ENCODE measurements around the gene PAK1.

Gene PAK1

DNA sequence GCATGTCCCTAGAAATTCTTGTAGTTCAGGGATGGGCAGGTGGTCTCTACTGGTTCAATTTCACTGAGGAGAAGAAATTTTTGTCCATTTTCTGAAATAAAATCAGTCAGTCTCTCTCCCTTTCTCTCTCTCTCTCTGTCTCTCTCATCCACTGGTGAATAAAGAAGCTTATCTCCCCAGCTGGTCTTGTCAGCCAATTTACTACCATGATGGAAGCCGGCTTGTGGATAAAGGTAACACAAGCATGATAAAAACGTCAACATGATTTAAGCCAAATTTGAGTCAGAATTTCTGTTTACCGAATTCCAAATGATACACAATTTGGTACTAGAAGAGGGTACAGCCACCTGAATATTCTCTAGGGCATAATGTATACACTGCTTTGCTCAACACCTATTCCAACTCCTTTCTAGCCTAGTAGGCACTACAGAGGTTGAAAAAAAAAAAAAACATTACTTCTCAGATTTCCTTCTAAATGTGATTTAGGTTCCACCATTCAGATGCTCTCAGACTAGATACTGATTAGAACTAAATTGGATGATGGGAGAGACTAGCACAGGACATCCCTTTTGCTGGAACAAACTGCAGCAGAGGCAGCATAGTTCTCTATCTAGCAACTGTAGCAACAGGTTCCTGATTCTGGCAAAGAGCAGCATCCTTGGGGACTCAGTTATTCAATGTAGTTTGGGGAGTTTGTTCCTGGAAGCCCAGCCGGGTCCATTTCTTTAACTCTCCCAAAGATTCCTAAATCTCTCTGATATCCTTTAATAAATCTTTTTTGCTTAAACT lies 18.8 kb downstream of the PAK1 start:
- DNase-seq (ENCODE audit: low read depth): no peak
- H3K4me3 ChIP-seq (ENCODE audit: low read depth, low read length): no peak overlapping the region
- TF ChIP-seq, protein P1, sequence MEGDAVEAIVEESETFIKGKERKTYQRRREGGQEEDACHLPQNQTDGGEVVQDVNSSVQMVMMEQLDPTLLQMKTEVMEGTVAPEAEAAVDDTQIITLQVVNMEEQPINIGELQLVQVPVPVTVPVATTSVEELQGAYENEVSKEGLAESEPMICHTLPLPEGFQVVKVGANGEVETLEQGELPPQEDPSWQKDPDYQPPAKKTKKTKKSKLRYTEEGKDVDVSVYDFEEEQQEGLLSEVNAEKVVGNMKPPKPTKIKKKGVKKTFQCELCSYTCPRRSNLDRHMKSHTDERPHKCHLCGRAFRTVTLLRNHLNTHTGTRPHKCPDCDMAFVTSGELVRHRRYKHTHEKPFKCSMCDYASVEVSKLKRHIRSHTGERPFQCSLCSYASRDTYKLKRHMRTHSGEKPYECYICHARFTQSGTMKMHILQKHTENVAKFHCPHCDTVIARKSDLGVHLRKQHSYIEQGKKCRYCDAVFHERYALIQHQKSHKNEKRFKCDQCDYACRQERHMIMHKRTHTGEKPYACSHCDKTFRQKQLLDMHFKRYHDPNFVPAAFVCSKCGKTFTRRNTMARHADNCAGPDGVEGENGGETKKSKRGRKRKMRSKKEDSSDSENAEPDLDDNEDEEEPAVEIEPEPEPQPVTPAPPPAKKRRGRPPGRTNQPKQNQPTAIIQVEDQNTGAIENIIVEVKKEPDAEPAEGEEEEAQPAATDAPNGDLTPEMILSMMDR (IDR thresholded peaks at IDR 0.05; ENCODE audit: control insufficient read depth, extremely low read depth, insufficient read depth): no peak

DNA sequence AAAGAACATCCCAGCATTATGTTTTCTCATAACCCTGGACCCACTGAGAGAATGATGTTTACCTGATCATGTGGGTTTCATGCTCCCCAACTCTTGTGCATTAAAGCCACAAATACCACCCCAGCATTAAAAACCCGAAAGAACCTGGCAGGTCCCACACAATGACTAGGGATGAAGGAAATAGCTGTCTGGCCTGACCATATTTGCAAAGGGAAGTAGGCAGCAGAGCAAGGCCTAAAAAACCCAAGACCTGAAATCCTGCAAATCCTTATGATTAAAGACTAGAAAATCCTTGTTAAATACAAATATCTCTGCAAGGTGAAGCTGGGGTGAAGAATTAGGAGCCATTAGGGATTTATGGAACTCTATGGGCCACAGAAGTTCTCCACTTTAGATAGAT lies 23.7 kb downstream of the PAK1 start:
- TF ChIP-seq, protein P1 (IDR thresholded peaks at IDR 0.05; ENCODE audit: control insufficient read depth, extremely low read depth, insufficient read depth): no peak

DNA sequence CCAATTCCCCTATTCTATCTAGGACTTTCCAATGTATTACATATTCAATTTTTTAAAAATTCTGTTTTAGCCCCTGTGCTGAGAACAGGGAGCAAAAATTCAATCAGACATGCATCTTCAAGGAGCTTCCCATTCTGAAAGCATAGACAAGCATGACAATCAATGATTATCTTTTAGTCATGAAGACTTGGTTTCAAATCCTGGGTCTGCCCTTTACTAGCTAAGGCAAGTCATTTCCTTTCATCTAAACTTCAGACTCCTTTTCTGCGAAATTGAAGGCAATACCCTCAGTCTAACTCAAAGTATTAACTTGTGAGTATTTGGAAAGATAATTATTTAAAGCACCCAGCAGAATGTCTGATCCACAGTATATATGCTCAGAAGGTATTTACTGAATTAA lies 24.1 kb downstream of the PAK1 start:
- no peak overlapping the region for H3K4me3 ChIP-seq (ENCODE audit: low read depth, low read length)
- TF ChIP-seq, protein P1 (IDR thresholded peaks at IDR 0.05; ENCODE audit: control insufficient read depth, extremely low read depth, insufficient read depth): no peak
- no peak for DNase-seq (ENCODE audit: low read depth)

More for the DNA sequence above, 23.7 kb downstream of the PAK1 start:
- no peak overlapping the region for H3K4me3 ChIP-seq (ENCODE audit: low read depth, low read length)
- no peak for DNase-seq (ENCODE audit: low read depth)

- H3K4me3 ChIP-seq (ENCODE audit: low read depth, low read length): no peak overlapping the region
- no peak for DNase-seq (ENCODE audit: low read depth)
- TF ChIP-seq, protein P1 (IDR thresholded peaks at IDR 0.05; ENCODE audit: control insufficient read depth, extremely low read depth, insufficient read depth): no peak
Observed at GRCh38 chr11:77449060-77449521, 24.8 kb downstream of the PAK1 start.

DNA sequence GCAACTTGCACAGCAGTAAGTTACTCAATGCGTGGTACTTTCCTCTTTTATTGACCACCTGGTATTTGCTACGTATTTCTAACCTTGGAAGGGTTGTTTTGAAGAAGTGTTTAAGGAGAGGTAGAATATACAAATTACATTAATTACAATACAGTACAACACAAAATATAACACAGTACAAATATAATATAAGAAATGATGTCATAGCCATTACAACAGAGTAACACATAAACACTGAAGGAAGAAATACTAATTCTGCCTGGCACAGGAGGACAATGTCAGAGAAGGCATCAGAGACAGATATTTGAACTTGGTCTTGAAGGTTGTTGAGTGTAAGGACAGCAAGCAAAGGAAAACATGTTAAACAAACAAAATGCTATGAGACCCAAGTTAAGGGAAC lies 25.6 kb downstream of the PAK1 start:
- TF ChIP-seq, protein P1 (IDR thresholded peaks at IDR 0.05; ENCODE audit: control insufficient read depth, extremely low read depth, insufficient read depth): no peak
- DNase-seq (ENCODE audit: low read depth): no peak

DNA sequence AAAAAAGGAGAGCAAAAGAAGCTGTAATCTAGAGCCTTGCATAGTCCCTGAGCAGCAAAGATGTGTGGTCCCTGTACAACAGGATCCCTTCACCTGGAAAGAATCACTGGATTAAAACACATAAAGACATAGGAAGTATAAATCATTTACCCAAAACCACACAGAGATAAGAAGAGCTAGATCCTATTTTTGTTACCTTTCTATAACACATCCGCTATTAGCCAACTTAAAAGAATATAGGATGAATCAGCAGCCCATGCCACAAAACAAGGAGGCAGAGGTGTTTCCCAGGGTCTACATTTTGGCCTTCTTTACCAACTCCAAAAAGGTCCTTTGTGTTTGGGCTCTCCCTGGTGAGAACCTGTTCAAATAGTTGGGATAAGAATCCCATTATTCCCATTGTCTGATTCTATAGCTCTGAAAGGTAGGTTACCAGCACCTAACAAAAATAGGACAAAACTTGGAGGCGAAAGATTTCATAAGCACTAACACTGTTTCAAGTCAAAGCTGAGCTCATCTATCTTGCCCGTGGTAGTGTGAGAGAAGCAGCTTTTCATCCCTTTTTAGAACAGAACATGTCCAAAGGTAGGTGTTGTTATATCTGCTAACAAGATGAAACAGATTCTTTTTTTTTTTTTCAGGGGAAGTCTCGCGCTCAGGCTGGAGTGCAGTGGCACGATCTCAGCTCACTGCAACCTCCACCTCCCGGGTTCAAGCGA lies 26.8 kb downstream of the PAK1 start:
- DNase-seq (ENCODE audit: low read depth): no peak
- TF ChIP-seq, protein P1 (IDR thresholded peaks at IDR 0.05; ENCODE audit: control insufficient read depth, extremely low read depth, insufficient read depth): no peak
- no peak overlapping the region for H3K4me3 ChIP-seq (ENCODE audit: low read depth, low read length)

More for the DNA sequence above, 25.6 kb downstream of the PAK1 start:
- no peak overlapping the region for H3K4me3 ChIP-seq (ENCODE audit: low read depth, low read length)
